Muscle of arm (tissue), 14 donors: ENCODE measurements around the gene SLC2A8. TPM values are rescaled to one million over a fixed set of nuclear protein-coding genes. Genes with fewer than 3 reads are reported as not detected.

ENCODE experiments used
- DNase-seq: peaks from one replicate; pipeline ENCODE4 v3.0.0-alpha.2; 2013
- long read RNA-seq, 11 donors: transcript quantifications; one replicate each; lab custom pipeline, GENCODE V29; 2026
- polyA plus RNA-seq, 12 donors: library from polyadenylated mRNA; unstranded; fragments of 120-200 nt; gene quantifications; one replicate each; pipeline ENCODE4 v1.2.1, GENCODE V29; 2013; ENCODE audit not compliant: insufficient read length in 12 of 12

The SLC2A8 gene
- 10 to 100 TPM in 9 of 12 donors, 1 to 10 TPM in 2, not detected in 1; 8.7 to 16.1 (median 11.9) TPM for polyA plus RNA-seq
- long read RNA-seq, donor 1, partial matches to known transcripts, result 21 of 24 reads
- long read RNA-seq, donor 1, other reads (novel, unspliced or antisense), result 0 of 24 reads
- long read RNA-seq, donor 2, partial matches to known transcripts, result 0 of 3 reads
- long read RNA-seq, donor 2, other reads (novel, unspliced or antisense), result 0 of 3 reads
- long read RNA-seq, donor 3, result 0 reads
- long read RNA-seq, donor 4, partial matches to known transcripts, result 0 of 1 reads
- long read RNA-seq, donor 4, other reads (novel, unspliced or antisense), result 0 of 1 reads
- long read RNA-seq, donor 5, result 0 reads
- long read RNA-seq, donor 6, partial matches to known transcripts, result 0 of 4 reads
- long read RNA-seq, donor 6, other reads (novel, unspliced or antisense), result 0 of 4 reads
- long read RNA-seq, donor 7, partial matches to known transcripts, result 0 of 2 reads
- long read RNA-seq, donor 7, other reads (novel, unspliced or antisense), result 0 of 2 reads
- long read RNA-seq, donor 8, partial matches to known transcripts, result 0 of 4 reads
- long read RNA-seq, donor 8, other reads (novel, unspliced or antisense), result 0 of 4 reads
- long read RNA-seq, donor 9, partial matches to known transcripts, result 0 of 1 reads
- long read RNA-seq, donor 9, other reads (novel, unspliced or antisense), result 0 of 1 reads
- long read RNA-seq, donor 10, partial matches to known transcripts, result 0 of 1 reads
- long read RNA-seq, donor 10, other reads (novel, unspliced or antisense), result 0 of 1 reads
- long read RNA-seq, donor 11, partial matches to known transcripts, result 0 of 1 reads
- long read RNA-seq, donor 11, other reads (novel, unspliced or antisense), result 0 of 1 reads

GRCh38 chr9:127396808-127397645 lies at the start of gene SLC2A8:
Gene SLC2A8, plus strand, starts transcription at chr9:127397169. Its CDS starts 62 bp downstream, at chr9:127397231.
- peak; percentile 100 for DNase-seq

GRCh38 chr9:127347831-127348776 lies 48.9 kb upstream of the SLC2A8 start:
- DNase-seq, result peak; percentile 74

GRCh38 chr9:127349483-127350113 lies 47.4 kb upstream of the SLC2A8 start:
- DNase-seq, result no peak

- DNase-seq, result no peak
These were observed 45.5 kb upstream of the SLC2A8 start for GRCh38 chr9:127351182-127352166.

- DNase-seq, result no peak
These were observed 43.1 kb upstream of the SLC2A8 start for GRCh38 chr9:127353882-127354281.

- no peak for DNase-seq
These were observed 40.1 kb upstream of the SLC2A8 start for GRCh38 chr9:127356906-127357305.

- no peak for DNase-seq
These were observed 38.9 kb upstream of the SLC2A8 start for GRCh38 chr9:127358023-127358535.

- no peak for DNase-seq
These were observed 38.2 kb upstream of the SLC2A8 start for GRCh38 chr9:127358770-127359169.

- no peak for DNase-seq
These were observed 36.7 kb upstream of the SLC2A8 start for GRCh38 chr9:127360250-127360649.

- DNase-seq, result no peak
These were observed 36.1 kb upstream of the SLC2A8 start for GRCh38 chr9:127360829-127361228.

GRCh38 chr9:127361561-127361960 lies 35.4 kb upstream of the SLC2A8 start:
- no peak for DNase-seq

GRCh38 chr9:127362829-127363228 lies 34.1 kb upstream of the SLC2A8 start:
- DNase-seq, result no peak

GRCh38 chr9:127365461-127365860 lies 31.5 kb upstream of the SLC2A8 start:
- no peak for DNase-seq

- no peak for DNase-seq
These were observed 30.4 kb upstream of the SLC2A8 start for GRCh38 chr9:127366594-127366993.

GRCh38 chr9:127368852-127369402 lies 28.0 kb upstream of the SLC2A8 start:
- DNase-seq, result no peak

- DNase-seq, result no peak
These were observed 27.5 kb upstream of the SLC2A8 start for GRCh38 chr9:127369428-127369827.

- no peak for DNase-seq
These were observed 26.8 kb upstream of the SLC2A8 start for GRCh38 chr9:127370147-127370579.
